ENCODE data around the gene SEL1L. TPM values are rescaled to one million over a fixed set of nuclear protein-coding genes. Genes with fewer than 3 reads are reported as not detected.
"Not testable (repeated sequence)": the region's sequence is repeated elsewhere in the genome, so short reads cannot be mapped to it uniquely, and the experiment has no call there.

SEL1L gene
- total RNA-seq, 4 donors from 2014 or later: 19.0 to 38.3 (median 28.7) TPM

GRCh38 chr14:81433378-81433777 lies 100.3 kb downstream of the SEL1L start:
- intact Hi-C loops (cut with DNase I): no loop called here
- Histone ChIP-seq H3K9me3 (no peaks in the 10 kb centered on the region), H3K4me1 (peaks cover 0 to 49% (median 9%) of the 10 kb centered on the region in 3 donors), H3K36me3 (no peaks in the 10 kb centered on the region), H3K27me3 (peaks cover 0 to 44% (median 0%) of the 10 kb centered on the region in 4 donors), H3K4me3 (no peak overlapping the region), H3K27ac (no peak overlapping the region)
- WGBS, 2 donors: 69% methylated on average over 2 of the region's 2 CpGs
- no peak for DNase-seq
- TF ChIP-seq CTCF (IDR thresholded peaks at IDR 0.05): no peak
- no peak for TF ChIP-seq POLR2A (IDR thresholded peaks at IDR 0.05)

DNA sequence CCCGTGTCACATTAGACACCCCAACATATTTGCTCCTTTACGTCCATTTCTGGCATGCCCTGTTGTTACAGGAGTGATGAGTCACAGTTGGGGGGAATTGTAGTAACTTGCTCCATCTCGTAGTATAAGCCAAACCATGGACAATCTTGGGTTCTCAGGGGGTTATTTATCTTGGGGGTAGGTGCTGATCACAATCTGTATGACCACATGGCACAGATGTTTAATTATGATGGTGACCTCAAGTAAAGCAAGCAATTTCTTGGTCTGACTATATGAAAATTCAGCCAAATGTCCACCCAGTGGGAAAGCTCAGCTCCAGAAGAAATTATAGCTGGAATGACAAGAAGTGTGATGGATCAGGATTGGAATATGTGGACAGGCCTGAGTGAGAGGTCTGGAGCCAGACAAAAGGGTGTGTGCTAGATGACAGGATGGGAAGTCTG lies 101.4 kb downstream of the SEL1L start:
- intact Hi-C loops (cut with DNase I): no loop called here
- no peak for DNase-seq
- Histone ChIP-seq H3K27ac (no peak overlapping the region), H3K27me3 (peaks cover 0 to 33% (median 0%) of the 10 kb centered on the region in 4 donors), H3K4me3 (no peak overlapping the region), H3K4me1 (peaks cover 9 to 61% (median 14%) of the 10 kb centered on the region in 3 donors), H3K36me3 (no peaks in the 10 kb centered on the region), H3K9me3 (no peaks in the 10 kb centered on the region)
- no peak for TF ChIP-seq CTCF (IDR thresholded peaks at IDR 0.05)
- TF ChIP-seq POLR2A (IDR thresholded peaks at IDR 0.05): no peak
- 34 to 50% methylated on average over 3 of the region's 3 CpGs for WGBS, 2 donors

- Histone ChIP-seq H3K27me3 (peaks cover 0 to 13% (median 0%) of the 10 kb centered on the region in 4 donors), H3K4me3 (no peak overlapping the region), H3K27ac (no peak overlapping the region), H3K36me3 (peaks cover 0 to 8% (median 3%) of the 10 kb centered on the region in 3 donors), H3K9me3 (no peaks in the 10 kb centered on the region), H3K4me1 (peaks cover 5 to 44% (median 11%) of the 10 kb centered on the region in 3 donors)
- TF ChIP-seq POLR2A (IDR thresholded peaks at IDR 0.05) (no peak), CTCF (IDR thresholded peaks at IDR 0.05) (no peak)
- 76 to 89% methylated on average over 5 of the region's 5 CpGs for WGBS, 2 donors
- no peak for DNase-seq
- intact Hi-C loops (cut with DNase I): no loop called here
Measured at GRCh38 chr14:81430235-81430634, 103.4 kb downstream of the SEL1L start.

DNA sequence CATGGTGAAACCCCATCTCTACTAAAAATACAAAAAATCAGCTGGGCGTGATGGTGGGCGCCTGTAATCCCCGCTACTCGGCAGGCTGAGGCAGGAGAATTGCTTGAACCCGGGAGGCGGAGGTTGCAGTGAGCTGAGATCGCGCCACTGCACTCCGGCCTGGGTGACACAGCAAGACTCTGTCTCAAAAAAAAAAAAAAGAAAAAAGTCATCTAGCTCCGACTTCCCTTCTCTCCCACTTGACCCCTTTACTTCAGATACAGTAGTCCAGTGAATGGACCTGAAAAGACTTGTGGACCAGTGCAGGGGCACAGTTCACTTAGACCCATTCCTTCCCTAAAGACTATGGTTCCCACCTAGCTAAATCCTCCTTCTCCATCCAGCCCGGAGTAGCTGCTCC lies 103.9 kb downstream of the SEL1L start:
- Histone ChIP-seq H3K27me3 (peaks cover 0 to 10% (median 0%) of the 10 kb centered on the region in 4 donors), H3K4me1 (peaks cover 5 to 40% (median 11%) of the 10 kb centered on the region in 3 donors)
- intact Hi-C loops (cut with DNase I); H3K9me3 ChIP-seq; H3K36me3 ChIP-seq; H3K4me3 ChIP-seq; DNase-seq; H3K27ac ChIP-seq: not testable (repeated sequence)
- WGBS, 2 donors: 85 to 89% methylated on average over 11 of the region's 11 CpGs

DNA sequence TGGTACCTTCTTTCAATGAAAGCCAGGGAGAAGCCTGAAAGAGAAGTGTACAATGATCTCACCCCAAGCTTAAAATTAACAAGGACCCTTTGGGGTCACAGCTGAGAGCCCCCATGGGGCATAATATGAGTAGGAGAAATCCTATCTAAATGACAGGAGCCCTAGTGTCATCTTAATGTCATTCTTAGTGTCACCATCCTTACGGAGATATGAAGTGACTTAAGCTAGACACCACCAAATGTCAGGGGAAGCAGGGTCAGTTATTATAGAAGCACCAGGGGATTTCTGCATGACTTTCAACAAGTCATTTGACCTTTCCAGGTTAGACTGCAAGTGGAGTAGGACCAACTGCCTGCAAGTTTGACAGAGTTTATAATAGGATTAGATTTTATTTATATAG lies 104.6 kb downstream of the SEL1L start:
- intact Hi-C loops (cut with DNase I): no loop called here
- 58 to 78% methylated on average over 1 of the region's 1 CpG for WGBS, 2 donors
- Histone ChIP-seq H3K27ac (no peak overlapping the region), H3K9me3 (no peaks in the 10 kb centered on the region), H3K4me1 (peaks cover 5 to 33% (median 11%) of the 10 kb centered on the region in 3 donors), H3K4me3 (no peak overlapping the region), H3K36me3 (peaks cover 0 to 9% (median 3%) of the 10 kb centered on the region in 3 donors), H3K27me3 (peaks cover 0 to 6% (median 0%) of the 10 kb centered on the region in 4 donors)
- TF ChIP-seq POLR2A (IDR thresholded peaks at IDR 0.05) (no peak), CTCF (IDR thresholded peaks at IDR 0.05) (no peak)
- no peak for DNase-seq
